GM10266 (cell line): ENCODE measurements around the gene KIAA1549.

ENCODE experiments used
- DNase-seq: peaks from one replicate; pipeline ENCODE4 v3.0.0; 2012; ENCODE audit errors: extremely low spot score
- TF ChIP-seq, protein P1 (sequence below): IDR thresholded peaks from 2 replicates; pipeline ENCODE4 v1.5.1; 2012; ENCODE audit warnings: mild to moderate bottlenecking, low read depth; ENCODE audit not compliant: control insufficient read depth, insufficient read depth; ENCODE audit errors: missing control alignments

Gene KIAA1549

DNA sequence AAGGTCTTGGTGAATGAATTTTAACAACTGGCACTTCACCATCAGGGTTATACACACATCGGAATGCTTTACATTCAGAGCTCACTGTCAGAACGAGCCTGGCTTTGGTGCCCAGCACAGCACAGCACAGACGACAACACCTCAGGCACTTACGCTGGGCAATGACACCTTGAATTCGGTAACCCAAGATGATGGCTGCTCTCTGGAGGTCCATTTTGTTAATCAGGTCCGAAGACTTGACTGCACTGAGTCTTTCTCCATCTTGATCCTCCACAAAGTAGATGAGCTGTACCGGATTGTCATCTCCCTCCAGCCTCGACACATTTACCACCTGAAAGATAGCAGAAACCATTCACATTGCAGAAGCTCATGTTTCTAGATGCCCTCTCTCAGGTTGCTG lies 82.4 kb downstream of the KIAA1549 start:
- no peak for DNase-seq
- TF ChIP-seq, protein P1, sequence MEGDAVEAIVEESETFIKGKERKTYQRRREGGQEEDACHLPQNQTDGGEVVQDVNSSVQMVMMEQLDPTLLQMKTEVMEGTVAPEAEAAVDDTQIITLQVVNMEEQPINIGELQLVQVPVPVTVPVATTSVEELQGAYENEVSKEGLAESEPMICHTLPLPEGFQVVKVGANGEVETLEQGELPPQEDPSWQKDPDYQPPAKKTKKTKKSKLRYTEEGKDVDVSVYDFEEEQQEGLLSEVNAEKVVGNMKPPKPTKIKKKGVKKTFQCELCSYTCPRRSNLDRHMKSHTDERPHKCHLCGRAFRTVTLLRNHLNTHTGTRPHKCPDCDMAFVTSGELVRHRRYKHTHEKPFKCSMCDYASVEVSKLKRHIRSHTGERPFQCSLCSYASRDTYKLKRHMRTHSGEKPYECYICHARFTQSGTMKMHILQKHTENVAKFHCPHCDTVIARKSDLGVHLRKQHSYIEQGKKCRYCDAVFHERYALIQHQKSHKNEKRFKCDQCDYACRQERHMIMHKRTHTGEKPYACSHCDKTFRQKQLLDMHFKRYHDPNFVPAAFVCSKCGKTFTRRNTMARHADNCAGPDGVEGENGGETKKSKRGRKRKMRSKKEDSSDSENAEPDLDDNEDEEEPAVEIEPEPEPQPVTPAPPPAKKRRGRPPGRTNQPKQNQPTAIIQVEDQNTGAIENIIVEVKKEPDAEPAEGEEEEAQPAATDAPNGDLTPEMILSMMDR, result no peak

DNA sequence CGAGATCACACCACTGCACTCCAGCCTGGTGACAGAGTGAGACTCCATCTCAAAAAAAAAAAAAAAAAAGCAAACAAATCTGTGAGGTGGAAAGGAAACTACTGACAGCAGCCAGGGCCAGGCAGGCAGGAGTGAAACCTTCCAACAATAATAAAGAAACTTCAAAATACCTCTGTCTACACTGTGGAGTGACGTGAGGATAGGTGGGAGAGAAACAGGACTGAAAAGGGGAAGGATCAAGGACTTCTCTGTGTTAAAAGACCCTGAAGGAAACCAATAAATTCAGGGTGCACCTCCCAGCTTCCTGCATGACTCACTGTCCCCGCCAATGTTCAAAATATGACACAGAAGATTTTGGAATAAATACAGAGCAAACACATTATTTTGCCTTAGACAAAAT lies 82.9 kb downstream of the KIAA1549 start:
- TF ChIP-seq, protein P1, result no peak

DNA sequence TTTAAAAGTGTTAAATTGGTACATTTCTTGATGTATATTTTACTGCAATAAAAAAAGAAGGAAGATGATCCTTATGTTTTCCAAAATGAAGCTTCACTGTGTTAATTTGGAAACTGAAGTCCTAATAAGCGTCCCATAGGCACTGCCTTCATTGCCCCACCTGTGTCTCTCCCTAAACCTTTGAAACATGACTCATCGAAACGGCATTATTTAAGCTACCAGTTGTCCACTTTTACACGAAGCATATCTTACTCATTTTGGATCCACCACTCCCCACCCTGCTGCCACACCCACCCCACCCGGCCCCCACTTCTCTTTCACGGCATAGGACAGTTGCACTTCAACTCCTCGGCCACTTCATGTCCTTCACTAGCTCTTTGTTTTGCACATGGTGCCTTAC lies 85.5 kb downstream of the KIAA1549 start:
- DNase-seq, result no peak
- TF ChIP-seq, protein P1, result no peak

More for the DNA sequence above, 82.9 kb downstream of the KIAA1549 start:
- peak; percentile 29 for DNase-seq

- TF ChIP-seq, protein P1, result no peak
- no peak for DNase-seq
Measured at GRCh38 chr7:138893258-138893657, 87.9 kb downstream of the KIAA1549 start.

DNA sequence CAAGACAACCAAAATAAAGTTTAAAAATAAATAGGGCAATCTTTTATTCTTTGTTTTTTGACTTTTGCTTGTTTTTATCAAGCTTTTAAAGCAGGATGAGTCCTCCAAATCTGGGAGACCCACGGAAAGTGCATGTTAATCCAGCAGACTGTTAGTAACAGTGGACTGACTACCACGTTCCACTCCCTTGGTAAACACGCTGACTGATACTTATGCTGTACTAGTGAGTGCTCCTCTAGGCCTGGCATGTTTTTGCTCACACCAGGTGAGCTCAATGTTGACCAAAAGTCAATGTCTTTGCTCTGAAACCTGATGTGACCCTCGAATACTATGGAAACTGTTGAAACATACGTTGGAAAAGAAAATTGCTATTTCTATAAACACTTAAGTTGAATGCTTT lies 88.4 kb downstream of the KIAA1549 start:
- no peak for DNase-seq
- TF ChIP-seq, protein P1, result no peak

DNA sequence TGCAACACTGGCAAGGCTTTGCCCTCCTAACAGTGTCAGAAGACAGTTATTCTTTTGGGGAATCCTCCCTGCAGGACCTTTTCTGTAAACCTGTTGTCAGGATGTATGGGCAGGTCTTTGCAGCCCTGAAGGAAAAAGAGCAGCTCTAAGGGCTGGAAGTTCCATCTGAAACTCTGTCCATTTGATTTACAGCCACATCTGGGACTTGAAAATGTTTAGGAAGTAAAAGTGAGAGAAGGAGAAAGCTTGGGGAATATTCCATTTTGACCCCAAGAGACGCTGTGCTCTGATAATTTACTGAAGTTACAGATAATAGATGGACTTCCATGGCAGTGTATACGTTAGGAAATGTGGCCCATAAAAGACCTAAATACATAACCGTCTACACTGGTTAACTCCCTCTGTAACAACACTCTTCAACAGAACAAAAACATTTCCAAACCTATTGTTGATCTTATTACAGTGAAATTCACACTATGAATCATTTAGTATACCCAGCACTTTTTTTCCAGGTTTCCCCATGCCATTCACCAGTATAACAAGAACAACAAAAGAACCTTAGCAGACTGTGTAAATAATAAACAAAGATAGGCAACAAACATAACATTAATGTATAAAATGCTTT lies 89.1 kb downstream of the KIAA1549 start:
- no peak for DNase-seq
- TF ChIP-seq, protein P1, result no peak

- TF ChIP-seq, protein P1, result no peak
- no peak for DNase-seq
Measured at GRCh38 chr7:138891446-138891810, 89.8 kb downstream of the KIAA1549 start.
